Measurements from ENCODE around the gene NEK6.

Gene NEK6

DNA sequence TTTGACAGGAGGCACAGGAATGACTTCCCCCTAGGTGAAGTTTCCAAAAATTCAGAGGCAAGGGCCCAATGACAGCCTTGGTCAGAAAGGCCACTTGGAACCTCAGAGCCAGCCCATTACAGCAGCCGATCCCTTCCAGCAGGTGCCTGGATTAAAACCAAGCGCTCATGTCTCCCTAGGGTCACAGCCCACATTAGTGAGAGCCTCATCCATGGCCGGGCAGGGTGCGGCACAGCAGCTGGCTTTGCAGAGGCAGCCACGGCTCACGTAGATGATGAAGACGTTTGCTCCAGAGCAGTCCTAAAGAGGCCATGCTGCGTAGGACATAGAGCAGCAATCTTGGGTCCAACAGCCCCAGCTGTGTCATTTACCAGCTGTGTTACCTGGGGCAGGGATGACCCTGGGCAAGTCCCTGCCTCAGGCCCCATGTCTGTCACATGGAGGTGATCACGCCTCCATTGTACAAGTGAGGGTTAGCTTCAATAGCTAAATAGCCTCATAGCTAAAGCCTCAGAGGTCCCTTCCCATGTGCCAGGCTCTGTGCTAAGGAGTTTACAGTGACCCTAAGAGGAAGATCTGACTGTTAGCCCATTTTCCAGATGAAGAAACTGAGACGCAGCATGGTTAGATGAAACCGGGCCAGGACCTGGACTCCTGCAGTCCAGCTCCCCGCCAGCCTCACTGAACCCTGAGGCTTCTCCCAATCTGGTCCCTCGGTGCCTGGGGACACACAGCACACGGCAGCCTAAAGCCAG is 39.2 kb downstream of the NEK6 start:
- DNase-seq (ENCODE audit: low read depth), result no peak

DNA sequence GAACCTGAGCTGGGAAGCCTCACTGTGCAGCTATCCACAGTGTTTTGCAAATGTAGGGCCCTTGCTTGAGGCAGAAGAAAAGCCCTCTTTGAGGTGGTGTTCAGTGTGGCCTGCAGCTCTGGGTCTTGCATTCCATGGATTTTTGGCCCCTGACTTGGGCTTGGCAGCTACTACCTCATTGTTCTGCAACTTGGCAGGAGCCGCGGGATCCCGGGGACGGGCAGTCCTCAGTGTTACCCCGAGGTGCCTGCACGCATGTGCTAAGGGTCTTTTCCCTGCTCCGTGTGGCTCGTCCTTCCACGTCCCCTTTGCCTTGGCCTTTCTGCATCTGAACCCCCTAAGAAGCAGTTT is 39.8 kb downstream of the NEK6 start:
- peak; percentile 82 for DNase-seq (ENCODE audit: low read depth)

DNA sequence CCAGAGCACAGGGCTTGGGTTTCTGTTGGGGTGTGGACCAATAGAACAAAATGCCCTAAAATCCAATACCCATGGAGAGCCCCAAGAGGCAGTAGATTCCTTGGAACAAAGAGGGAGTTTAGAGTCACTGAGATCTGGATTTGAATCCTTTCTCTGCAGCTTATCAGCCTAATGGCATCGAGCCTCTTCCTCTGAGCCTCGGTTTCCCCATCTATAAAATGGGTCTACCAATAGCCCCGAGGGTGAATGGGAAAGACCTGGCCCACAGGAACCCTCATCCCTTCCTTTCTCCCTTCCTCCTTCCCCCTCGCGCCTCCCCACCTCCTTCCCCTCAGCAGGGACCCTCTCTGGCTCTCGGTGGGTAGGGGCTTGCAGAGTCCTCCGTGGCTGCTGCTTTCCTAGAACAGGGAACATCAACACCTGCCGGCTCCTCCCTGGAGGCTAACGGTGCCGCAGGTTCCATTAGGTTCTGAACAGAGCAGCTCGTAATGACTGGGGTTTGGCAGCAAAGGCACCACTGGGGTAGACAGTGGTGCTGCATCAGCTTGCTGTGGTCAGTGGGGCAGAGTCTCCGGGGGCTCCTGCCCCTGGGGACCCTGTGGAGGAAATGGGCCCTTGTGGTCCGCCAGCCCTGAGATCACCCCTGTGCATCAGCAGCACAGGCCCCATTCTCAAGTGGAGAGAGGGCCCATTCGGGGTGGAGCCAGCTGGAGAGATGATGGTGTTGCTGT is 40.3 kb downstream of the NEK6 start:
- no peak for DNase-seq (ENCODE audit: low read depth)

DNA sequence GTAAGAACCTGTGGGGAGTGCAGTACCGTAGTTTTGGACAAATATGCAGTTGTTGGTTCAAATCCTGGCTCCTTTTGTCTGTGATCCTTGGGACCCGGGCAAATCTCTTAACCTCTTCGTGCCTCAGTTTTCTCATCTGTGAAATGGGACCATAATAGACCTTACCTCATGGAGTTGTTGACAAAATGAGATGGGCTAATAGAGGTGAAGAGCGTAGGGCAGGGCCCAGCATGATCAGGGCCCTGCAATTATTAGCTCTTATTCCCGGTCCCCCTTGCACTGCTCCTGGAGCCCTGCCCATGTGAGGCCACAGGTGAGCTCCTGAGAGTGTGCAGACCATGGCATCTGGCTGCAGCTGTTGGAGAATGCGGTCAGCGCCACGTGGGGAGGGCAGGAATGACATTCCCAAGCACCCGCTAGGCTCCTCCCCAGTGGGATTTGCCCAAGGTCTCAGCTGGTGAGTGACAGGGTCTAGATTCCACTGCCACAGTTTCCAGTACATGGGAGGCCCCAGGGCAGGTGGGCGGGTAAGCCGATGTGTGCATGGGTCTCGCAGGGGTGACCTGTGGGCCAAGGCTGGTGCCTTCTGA is 41.0 kb downstream of the NEK6 start:
- DNase-seq (ENCODE audit: low read depth), result no peak

DNA sequence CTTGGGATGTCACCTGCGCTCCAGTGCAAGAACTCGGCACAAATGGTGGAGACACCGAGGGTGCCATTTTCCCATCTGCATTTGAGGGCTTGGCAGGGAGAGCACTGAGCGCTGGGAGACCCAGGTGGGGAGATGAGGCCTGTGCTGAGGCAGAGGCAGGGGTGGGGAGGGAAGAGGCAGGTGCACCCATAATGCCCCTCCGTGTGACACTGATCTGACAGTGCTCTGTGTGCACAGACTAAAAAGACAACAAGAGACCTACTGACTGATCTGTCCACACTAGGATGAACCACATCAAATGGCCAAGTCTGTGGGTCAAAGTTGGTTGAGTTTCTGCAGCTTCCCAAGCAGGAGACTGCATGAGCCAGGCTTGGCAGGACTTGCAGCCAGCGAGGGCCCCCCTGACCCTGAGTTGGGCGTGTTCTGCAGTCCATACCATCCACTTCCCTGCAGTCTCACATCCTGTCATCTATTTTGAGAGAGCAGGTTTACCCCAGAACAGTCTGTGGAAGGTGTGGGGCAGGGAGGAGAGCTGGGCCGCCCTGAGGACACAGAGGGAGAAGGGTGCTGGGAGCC is 41.9 kb downstream of the NEK6 start:
- DNase-seq (ENCODE audit: low read depth), result no peak

DNA sequence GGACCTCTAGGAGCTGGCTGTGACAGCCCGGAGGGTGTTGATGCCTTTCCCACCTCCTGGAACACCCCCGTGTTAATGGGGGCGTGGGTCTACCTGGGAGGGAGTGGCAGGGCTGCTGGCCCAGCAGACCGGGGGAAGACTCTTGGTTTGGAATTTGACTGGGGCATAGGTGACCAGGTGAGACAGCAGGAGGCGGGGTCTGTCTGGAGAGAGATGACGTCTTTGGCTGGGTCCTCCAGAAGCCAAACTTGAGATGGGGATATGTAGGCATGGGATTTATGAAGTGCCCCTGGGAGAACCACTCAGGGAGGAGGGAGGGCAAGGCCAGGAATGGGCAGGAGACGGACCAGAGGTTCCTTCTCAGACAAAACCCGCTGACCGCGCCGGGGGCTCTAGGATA is 42.6 kb downstream of the NEK6 start:
- no peak for DNase-seq (ENCODE audit: low read depth)

DNA sequence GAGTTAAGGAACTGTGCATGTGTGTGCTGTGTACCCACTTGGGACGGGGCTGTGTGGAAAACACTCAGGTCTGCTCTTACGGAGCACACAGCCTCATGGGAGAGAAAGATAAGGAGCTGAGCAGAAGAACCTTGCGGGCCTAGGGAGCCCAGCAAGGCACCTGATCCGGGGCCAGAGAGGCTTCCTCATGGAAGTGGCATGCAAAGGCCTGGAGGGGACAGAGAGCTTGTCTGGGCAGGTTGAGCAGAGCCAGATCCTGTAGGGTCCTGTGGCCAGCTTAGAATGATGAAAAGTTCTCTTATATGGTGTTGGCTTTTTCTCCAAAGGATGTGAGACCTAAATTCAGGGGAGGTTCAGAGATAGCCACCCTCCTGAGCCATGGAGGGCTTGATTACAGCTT is 45.2 kb downstream of the NEK6 start:
- DNase-seq (ENCODE audit: low read depth), result no peak

DNA sequence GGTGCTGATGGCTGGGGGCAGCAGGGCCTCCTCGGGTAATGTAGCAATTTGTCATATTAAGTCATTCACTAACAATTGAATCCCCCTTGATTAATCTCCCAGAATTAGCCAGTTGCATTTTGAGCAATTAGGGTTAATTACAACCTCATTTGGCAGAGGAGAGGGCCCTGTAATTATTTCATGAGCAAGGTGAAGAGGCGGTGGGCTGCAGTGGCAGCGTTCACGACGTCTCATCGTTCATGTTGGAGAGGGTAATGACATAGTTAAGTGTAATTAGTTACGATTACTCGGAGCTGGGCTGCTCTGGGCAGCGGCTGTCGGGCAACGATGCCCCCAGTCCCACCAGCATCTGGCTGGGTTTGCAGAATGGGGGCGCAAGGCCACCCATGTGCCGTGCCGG is 46.0 kb downstream of the NEK6 start:
- no peak for DNase-seq (ENCODE audit: low read depth)

DNA sequence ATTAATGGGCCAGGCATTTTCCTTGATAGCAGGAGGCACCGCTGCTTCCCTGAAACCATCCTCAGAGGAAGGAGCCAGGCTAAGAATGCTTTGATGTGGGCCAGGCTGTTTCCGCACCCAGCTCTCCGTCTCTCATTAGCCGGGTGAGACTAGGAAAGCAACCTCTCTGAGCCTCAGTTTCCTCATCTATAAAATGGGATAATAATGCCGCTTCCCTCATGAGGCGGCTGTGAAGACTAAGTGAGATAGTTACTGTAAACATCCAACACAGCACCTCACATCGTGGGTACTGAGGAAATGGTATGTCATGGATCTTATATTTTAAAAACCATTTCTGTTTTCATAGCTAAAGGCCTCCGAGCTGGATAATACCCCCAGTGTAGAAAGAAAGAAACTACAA is 46.5 kb downstream of the NEK6 start:
- no peak for DNase-seq (ENCODE audit: low read depth)

DNA sequence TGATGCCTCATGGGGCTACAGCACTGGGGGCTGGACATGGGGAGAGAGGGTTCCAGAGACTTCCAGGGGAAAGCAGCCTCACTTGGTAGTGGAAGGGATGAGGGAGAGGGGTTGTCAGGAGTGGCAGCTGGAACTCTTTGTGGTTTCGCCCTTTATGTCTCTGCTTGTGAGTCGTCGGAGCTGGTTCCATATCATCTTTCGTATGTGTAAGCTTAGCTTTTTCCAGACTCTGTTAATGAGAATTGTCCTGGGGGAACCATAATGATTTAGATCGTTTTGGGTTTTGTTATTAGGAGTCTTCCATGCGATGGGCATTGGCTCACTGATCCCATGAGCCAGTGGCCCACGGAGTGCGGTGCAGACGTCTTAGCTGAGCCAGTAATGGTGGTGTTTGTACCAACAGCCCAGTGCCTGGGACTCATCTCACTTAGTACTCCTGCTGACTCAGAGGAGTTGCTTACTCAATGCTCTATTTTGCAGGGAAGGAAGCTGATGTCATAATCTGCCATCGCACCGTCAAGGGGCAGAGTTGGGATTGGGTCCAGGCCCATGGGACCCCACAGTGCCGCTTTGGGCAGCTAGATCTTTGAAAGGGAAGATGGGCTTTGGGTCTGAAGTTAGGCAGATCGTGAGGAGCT is 48.5 kb downstream of the NEK6 start:
- peak; percentile 60 for DNase-seq (ENCODE audit: low read depth)

DNA sequence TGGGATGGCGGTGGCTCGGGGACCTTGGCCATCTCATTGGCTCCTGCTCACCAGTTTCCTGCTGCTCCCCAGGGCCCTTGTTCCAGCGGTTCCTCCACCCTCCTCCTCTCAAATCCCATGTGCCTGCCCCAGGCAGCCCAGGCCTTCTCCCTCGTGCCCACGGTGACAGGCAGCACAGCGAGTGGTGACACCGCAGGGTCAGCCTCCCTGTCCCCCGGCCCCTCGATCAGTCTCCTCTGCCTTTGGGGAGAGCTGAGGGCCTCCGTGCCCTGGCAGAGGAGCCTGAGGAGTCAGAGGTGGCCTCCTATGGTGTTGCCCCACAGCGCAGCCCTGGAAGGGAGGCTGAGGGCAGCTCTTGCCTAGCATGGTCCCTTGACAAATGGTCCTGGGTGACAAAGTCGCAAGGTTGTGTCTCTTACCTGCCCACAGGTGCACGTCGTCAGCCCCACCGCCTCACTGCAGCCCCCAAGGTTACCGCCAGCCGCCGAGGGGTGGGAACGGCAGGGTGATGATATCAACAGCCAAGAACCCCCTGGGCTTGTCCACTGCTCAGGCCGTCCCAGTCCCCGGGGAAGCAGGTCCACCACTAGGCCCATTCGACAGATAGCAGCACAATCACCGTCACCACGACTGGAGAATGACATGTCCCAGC is 49.8 kb downstream of the NEK6 start:
- no peak for DNase-seq (ENCODE audit: low read depth)

DNA sequence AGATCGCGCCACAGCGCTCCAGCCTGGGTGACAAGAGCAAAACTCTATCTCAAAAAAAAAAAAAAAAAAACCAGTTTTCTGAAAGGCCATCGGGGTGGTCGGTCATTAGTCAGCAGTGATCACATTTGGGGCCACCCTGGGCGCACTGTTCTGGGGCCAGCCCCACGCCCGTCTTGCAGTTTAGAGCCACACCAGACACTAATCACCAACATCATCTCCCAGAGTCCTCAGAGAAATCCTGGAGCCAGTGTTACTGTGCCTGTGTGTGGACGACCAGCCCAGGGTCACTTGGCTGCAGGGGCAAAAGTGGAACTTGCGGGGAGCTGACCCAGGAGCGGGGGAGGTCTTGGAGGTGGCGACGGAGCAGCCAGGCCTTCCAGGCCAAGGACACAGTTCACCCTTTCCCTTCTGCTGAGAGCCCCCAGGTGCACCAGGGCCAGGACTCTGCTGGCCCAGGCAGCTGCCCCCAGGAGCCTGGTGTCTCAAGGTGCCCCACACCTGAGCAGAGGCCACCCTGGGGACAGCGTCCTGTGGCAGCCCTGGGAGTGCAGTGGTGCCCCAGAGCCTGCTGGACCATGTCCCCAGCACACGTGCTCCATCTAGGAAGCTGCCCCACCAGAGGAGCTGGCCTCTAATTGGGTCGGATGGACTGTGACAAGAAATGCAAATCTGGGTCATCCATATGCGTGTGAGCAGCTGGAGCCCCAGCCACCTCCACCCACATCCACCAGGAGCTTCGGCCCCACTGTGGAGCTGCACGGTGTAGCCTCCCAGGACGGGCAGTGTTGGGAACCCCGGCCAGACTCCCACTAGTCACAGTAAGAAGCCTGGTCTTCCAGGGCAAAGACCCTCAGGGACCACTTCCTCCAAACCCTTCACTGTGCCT is 51.1 kb downstream of the NEK6 start:
- DNase-seq (ENCODE audit: low read depth), result no peak

DNA sequence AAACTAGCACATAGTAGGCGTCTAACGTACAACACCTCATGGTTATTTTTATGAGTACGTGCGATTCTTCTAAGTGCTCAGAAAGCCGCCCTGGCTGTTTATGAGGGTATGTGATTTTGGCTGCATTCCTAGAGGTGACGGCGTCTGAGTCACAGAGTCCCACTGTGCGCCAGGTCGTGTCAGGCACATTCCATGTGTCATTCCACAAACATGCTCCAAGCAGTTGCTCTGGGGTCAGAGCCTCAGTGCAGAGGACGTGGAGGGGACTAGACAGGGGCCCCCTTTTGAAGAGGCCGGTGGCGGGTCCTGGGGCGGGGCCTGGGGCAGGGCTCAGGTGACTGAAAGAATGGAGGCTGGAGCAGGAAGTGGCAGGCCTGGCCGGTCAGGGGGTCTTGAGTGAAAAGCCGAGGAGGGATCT is 51.9 kb downstream of the NEK6 start:
- peak; percentile 95 for DNase-seq (ENCODE audit: low read depth)

DNA sequence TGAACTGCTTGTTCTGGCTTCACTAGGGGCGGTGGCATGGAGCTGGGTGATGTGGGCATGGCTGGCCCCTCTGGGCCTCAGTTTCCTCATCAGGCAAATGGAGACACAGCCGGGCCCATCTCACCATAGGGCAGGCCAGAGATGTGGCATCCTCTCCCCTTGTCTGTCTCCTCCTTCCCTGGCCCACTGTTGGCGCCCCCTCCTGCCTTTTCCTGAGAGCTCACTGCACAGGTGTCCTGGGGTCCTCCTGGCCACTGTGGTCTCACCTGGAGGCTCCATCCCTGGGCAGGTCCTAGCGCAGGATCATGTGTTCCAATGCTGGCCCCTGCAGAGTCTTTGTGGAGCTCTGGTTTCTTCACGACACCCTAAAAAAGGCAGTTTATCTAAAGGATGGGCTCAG is 53.5 kb downstream of the NEK6 start:
- DNase-seq (ENCODE audit: low read depth), result no peak

DNA sequence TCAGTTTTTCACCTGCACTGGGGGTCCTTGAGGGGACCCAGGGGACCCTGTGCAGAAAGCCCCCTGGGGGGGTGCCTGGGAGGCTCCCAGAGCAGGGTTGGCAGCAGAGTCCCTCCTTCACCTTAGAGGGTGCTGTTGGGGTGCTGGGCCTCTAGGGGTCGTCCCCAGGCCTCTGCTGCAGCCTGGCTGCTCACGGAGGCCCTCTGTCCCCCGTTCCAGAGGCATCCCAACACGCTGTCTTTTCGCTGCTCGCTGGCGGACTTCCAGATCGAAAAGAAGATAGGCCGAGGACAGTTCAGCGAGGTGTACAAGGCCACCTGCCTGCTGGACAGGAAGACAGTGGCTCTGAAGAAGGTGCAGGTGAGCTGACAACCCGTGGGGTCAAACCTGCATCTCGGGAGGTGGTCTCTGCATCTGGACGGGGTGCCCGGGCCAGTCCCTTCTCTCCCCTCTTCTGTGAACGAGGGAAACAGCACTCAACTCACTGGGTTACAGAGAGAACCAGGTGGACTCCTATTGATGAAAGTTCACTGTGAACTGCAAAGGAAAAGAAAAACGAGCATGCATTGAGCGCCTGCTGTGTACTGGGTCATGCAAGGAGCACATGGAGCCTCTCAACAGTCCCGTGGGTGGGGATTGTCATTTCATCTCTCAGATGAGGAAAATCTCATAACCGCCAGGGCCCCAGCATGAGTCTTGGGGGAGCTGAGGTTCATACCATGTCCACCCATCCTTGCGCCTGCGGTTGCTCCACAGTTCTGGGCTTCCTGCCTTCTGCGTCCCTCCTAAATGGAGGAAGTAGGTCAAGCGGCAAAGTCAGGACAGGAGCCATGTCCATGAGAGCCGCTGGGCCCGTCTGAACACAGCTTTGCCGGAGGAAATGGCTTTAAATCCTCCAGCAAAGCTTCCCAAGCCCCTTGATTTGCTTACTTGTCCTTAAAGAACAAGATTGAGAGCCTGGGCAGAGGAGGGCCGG is 54.8 kb downstream of the NEK6 start:
- no peak for DNase-seq (ENCODE audit: low read depth)

DNA sequence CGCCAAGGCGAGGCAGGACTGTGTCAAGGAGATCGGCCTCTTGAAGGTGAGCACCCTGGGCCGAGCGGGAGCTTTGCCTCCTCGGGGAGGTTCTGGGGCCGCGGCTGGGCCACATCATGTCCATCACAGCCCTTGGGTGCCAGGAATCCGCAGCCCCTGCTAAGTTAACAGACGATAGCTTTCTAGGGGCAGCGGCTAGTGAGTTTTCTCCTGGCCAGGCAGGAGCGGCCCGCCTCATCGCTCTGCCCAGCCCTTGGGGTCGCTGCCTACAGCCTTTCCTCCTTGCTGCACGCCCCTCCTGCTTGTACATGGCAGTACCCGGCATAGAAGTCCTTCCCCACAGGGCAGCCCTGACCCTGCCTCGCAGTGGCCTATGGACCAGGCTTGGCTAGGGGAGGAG is 56.2 kb downstream of the NEK6 start:
- DNase-seq (ENCODE audit: low read depth), result no peak

DNA sequence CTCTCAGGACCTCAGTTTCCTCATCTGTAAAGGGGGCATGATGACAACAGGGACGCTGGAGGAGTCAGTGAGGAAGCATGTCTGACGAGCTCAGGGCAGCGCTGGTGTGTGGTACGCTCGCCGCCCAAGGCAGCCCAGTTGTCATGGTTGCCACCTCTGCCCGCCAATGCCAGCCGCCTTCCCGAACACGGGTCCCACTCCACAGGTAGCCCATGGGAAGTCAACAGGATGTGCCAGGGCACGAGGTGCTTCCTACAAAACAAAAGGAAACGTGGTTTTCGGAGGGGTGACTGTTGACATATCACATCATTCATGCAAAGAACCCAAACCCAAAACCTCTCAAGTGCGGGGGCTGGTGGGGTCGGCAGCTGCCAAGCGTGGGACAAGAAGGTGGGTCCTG is 58.1 kb downstream of the NEK6 start:
- DNase-seq (ENCODE audit: low read depth), result no peak

DNA sequence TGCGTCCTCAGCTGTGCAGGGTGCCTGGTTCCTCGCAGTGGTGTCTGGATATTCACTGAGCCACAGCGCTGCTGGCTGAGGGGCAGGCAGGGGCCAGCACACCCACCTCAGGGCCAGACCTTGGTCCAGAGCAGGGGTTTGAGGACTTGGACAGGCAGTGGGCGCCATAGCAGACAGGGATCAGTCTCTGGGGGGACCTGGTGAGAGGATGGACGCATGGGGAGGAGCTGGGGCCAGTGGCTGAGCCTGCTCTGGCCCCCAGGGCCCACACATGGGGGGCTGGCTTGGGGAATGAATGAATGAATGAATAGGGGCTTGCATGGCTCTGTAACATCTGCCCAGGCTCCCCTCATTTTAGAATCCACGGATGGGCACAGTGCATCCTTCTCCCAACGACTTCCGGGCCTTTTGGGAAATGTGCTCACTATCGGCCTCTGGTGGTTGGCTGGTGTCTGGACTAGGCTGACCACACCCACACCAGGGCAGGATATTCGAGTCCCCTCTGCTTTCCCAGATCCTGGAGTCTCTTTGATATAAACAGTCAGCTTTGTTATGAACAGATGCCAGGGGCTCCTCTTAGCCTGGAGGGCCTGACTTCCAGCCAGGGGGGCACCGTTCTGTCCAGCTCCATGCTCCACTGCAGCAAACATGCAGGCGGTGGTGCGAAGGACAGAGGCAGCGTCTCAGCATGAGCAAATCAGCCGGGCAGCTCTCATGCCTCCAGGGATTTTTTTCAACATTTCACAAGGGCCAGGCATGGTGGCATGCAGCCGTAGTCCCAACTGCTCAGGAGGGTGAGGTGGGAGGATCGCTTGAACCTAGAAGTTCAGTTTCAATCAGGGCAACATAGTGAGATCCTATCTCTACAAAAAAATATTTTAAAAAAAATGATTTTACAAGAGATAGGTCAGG is 62.6 kb downstream of the NEK6 start:
- DNase-seq (ENCODE audit: low read depth), result peak; percentile 35

DNA sequence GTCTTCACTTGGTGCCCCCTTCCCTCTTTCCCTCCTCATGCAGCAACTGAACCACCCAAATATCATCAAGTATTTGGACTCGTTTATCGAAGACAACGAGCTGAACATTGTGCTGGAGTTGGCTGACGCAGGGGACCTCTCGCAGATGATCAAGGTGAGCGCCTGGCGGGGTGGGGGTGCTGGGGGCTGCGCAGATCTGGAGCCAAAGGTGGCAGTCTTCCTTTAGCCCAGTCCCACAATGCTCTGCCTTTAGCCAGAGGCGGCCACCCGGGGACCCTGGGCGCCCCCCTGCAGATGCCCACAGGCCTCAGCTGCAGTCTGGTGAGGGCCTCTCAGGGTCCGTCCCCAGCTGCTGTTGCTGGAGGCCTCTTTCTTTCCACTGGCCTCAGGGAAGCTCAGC is 63.7 kb downstream of the NEK6 start:
- DNase-seq (ENCODE audit: low read depth), result no peak
